ENCODE data around the gene TRMT10B. TPM values are rescaled to one million over a fixed set of nuclear protein-coding genes. Genes with fewer than 3 reads are reported as not detected.

TRMT10B gene
- total RNA-seq, 2 experiments from 2014 or later, result 2.8 TPM; not detected in 1

DNA sequence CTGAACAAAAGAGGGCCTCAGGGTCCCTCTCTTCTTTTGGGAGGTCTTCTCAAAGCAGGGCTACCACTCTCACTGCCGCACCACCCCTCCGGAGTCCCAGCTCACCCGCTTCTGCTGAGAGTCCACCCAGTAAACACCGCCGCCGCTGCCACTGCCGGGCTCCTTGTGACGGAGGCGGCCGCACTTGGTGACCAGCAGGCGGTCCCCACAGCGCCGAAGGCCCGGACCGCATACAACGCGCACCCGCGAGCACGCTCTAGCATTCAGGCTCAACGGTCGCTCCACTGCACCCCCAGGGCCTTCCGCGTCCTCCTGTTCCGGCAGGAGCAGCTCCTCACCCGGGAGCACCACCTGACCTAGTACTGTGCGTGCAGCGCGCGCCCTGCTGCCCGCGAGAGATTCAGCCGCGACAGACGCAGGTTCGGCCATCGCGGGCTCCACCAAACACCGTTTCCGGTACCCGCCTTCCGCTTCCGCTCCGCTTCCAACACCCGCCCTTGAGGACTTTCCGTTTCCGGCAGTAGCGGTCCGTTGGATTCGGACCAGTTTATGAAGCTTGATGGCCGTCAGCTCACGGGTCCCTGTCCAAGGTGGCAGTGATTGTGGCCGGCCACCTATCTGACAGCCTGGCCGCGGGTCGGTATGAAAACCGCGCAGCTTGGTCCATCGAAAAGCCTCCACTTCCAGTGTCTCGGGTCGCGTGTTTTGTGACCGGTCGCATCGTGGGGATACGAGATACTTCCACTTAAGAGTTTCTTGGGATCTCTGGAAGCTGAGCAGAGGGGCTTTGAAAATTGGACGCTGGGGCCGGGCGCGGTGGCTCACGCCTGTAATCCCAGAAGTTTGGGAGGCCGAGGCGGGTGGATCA lies 31.2 kb downstream of the TRMT10B start, which contains the start of gene EXOSC3:
TSS of gene EXOSC3 (minus strand) at position 449 of the 868 bp plus-strand sequence. CDS start at position 429, 20 bp downstream.
- peaks cover 49% of the 10 kb centered on the region for H3K79me2 ChIP-seq (ENCODE audit: insufficient read depth, low read depth, low read length)
- no peak for TF ChIP-seq EZH2phosphoT487 (IDR thresholded peaks at IDR 0.05; ENCODE audit: borderline replicate concordance, low read depth, low read length)
- TF ChIP-seq CTCF (conservative IDR thresholded peaks at IDR 0.05; ENCODE audit: low read length), result no peak
- H3K4me3 ChIP-seq (ENCODE audit: low read depth, low read length, poor library complexity, severe bottlenecking), result peak within 1 kb of the TSS; percentile 95
- CTCF ChIA-PET (ENCODE audit: unreplicated experiment), result no interaction called here
- H3K27ac ChIP-seq (ENCODE audit: low read depth, low read length, poor library complexity, severe bottlenecking), result peak within 1 kb of the TSS; percentile 75
- POLR2A ChIA-PET, result interaction anchor here (0.6 to 2.4 kb wide), 8 partner anchors 10 to 306 kb away, joined by 3 to 15 read pairs (median 5); partner anchors contain the start of genes DCAF10 and TOMM5
- H3K4me1 ChIP-seq (ENCODE audit: insufficient read depth, low read length, poor library complexity, severe bottlenecking), result peaks cover 24% of the 10 kb centered on the region
- H3K9me2 ChIP-seq (ENCODE audit: insufficient read depth, low read length), result no peaks in the 10 kb centered on the region
- H3K4me2 ChIP-seq (ENCODE audit: low read length), result peak within 1 kb of the TSS; percentile 97
- H3K9me3 ChIP-seq (ENCODE audit: low read length), result no peaks in the 10 kb centered on the region
- peaks cover 12% of the 10 kb centered on the region for H4K20me1 ChIP-seq (ENCODE audit: insufficient read depth, low read length)
- peaks cover 42% of the 10 kb centered on the region for H3K36me3 ChIP-seq (ENCODE audit: insufficient read depth, low read length)
- no TSS peak for BruUV-seq (replicated peaks)
- peak within 1 kb of the TSS; percentile 96 for H2AFZ ChIP-seq (ENCODE audit: low read length)
- DNase-seq (ENCODE audit: low spot score), result peak; percentile 94
- intact Hi-C loops (cut with micrococcal nuclease; ENCODE audit: unreplicated experiment), result loop anchor here (1.0 kb wide), 1 partner anchor 15 kb away; the partner anchor contains the start of gene DCAF10

- TF ChIP-seq CTCF (conservative IDR thresholded peaks at IDR 0.05; ENCODE audit: low read length) (no peak), EZH2phosphoT487 (IDR thresholded peaks at IDR 0.05; ENCODE audit: borderline replicate concordance, low read depth, low read length) (no peak)
- BruUV-seq (replicated peaks), result no TSS peak
- H3K9me2 ChIP-seq (ENCODE audit: insufficient read depth, low read length), result no peaks in the 10 kb centered on the region
- H3K27ac ChIP-seq (ENCODE audit: low read depth, low read length, poor library complexity, severe bottlenecking), result no peak overlapping the region
- ChIA-PET POLR2A (no interaction called here), CTCF (ENCODE audit: unreplicated experiment) (no interaction called here)
- H2AFZ ChIP-seq (ENCODE audit: low read length), result no peak overlapping the region
- peaks cover 19% of the 10 kb centered on the region for H3K36me3 ChIP-seq (ENCODE audit: insufficient read depth, low read length)
- intact Hi-C loops (cut with micrococcal nuclease; ENCODE audit: unreplicated experiment), result no loop called here
- H3K79me2 ChIP-seq (ENCODE audit: insufficient read depth, low read depth, low read length), result peaks cover 32% of the 10 kb centered on the region
- H3K9me3 ChIP-seq (ENCODE audit: low read length), result no peaks in the 10 kb centered on the region
- DNase-seq (ENCODE audit: low spot score), result no peak
- peaks cover 24% of the 10 kb centered on the region for H3K4me1 ChIP-seq (ENCODE audit: insufficient read depth, low read length, poor library complexity, severe bottlenecking)
- H3K4me3 ChIP-seq (ENCODE audit: low read depth, low read length, poor library complexity, severe bottlenecking), result no peak overlapping the region
- H4K20me1 ChIP-seq (ENCODE audit: insufficient read depth, low read length), result peaks cover 12% of the 10 kb centered on the region
- no peak overlapping the region for H3K4me2 ChIP-seq (ENCODE audit: low read length)
Observed at GRCh38 chr9:37787059-37787458, 33.5 kb downstream of the TRMT10B start.

- DNase-seq (ENCODE audit: low spot score), result no peak
- intact Hi-C loops (cut with micrococcal nuclease; ENCODE audit: unreplicated experiment), result no loop called here
- Histone ChIP-seq H3K27ac (ENCODE audit: low read depth, low read length, poor library complexity, severe bottlenecking) (no peak overlapping the region), H2AFZ (ENCODE audit: low read length) (no peak overlapping the region), H3K9me2 (ENCODE audit: insufficient read depth, low read length) (no peaks in the 10 kb centered on the region), H3K4me2 (ENCODE audit: low read length) (no peak overlapping the region), H3K4me3 (ENCODE audit: low read depth, low read length, poor library complexity, severe bottlenecking) (no peak overlapping the region), H3K9me3 (ENCODE audit: low read length) (no peaks in the 10 kb centered on the region), H3K36me3 (ENCODE audit: insufficient read depth, low read length) (peaks cover 7% of the 10 kb centered on the region), H3K4me1 (ENCODE audit: insufficient read depth, low read length, poor library complexity, severe bottlenecking) (peaks cover 13% of the 10 kb centered on the region), H4K20me1 (ENCODE audit: insufficient read depth, low read length) (peaks cover 8% of the 10 kb centered on the region), H3K79me2 (ENCODE audit: insufficient read depth, low read depth, low read length) (peaks cover 19% of the 10 kb centered on the region)
- TF ChIP-seq EZH2phosphoT487 (IDR thresholded peaks at IDR 0.05; ENCODE audit: borderline replicate concordance, low read depth, low read length) (no peak), CTCF (conservative IDR thresholded peaks at IDR 0.05; ENCODE audit: low read length) (no peak)
- POLR2A ChIA-PET, result interaction anchor here (1.2 kb wide), 1 partner anchor 10 kb away, joined by 6 read pairs; no protein-coding TSS in a partner anchor
- CTCF ChIA-PET (ENCODE audit: unreplicated experiment), result no interaction called here
- no TSS peak for BruUV-seq (replicated peaks)
Observed at GRCh38 chr9:37788332-37788731, 34.7 kb downstream of the TRMT10B start.

Measured in OCI-LY7 (cell line).